Ectodermal cell (in vitro differentiated cells): ENCODE results near the gene AHRR.
"Not testable (repeated sequence)": the region's sequence is repeated elsewhere in the genome, so short reads cannot be mapped to it uniquely, and the experiment has no call there.

ENCODE experiments used
- H3K27ac ChIP-seq: 2 replicates; pipeline ENCODE4 v1.7.0; 2013; ENCODE audit warnings: mild to moderate bottlenecking, low read depth, low read length; ENCODE audit not compliant: insufficient read depth, poor library complexity, severe bottlenecking
- H3K27me3 ChIP-seq: 2 replicates; pipeline ENCODE4 v1.7.0; 2013; ENCODE audit warnings: mild to moderate bottlenecking, low read length; ENCODE audit not compliant: insufficient read depth, control insufficient read depth, poor library complexity, severe bottlenecking
- H3K36me3 ChIP-seq: one replicate; pipeline ENCODE4 v1.7.0; 2013; ENCODE audit warnings: low read length; ENCODE audit not compliant: control insufficient read depth, insufficient read depth
- H3K4me1 ChIP-seq: one replicate; pipeline ENCODE4 v1.7.0; 2013; ENCODE audit warnings: low read length; ENCODE audit not compliant: control insufficient read depth, insufficient read depth
- H3K4me3 ChIP-seq: 2 replicates; pipeline ENCODE4 v1.7.0; 2013; ENCODE audit warnings: low read depth, low read length, control low read depth; ENCODE audit not compliant: insufficient read depth
- H3K9me3 ChIP-seq: 2 replicates; pipeline ENCODE4 v1.7.0; 2013; ENCODE audit warnings: mild to moderate bottlenecking, low read length, moderate library complexity; ENCODE audit not compliant: control insufficient read depth
- WGBS, 2 experiments: methylation state at CpG; one replicate each; pipeline ENCODE4 v1.1.7; 2013; ENCODE audit warnings: missing lambda C conversion rate in 2 of 2; 5-methylcytosine and 5-hydroxymethylcytosine counted together

Gene AHRR

GRCh38 chr5:390623-391491 lies 69.3 kb downstream of the AHRR start:
- H3K27me3 ChIP-seq: no peaks in the 10 kb centered on the region
- WGBS, 2 experiments: 63 to 64% methylated on average over 13 to 17 of the region's 35 CpGs
- H3K4me3 ChIP-seq: no peak overlapping the region
- no peaks in the 10 kb centered on the region for H3K9me3 ChIP-seq
- no peak overlapping the region for H3K27ac ChIP-seq
- H3K4me1 ChIP-seq: peaks cover 4% of the 10 kb centered on the region
- no peaks in the 10 kb centered on the region for H3K36me3 ChIP-seq

GRCh38 chr5:392431-392988 lies 71.0 kb downstream of the AHRR start:
- Histone ChIP-seq H3K27me3 (no peaks in the 10 kb centered on the region), H3K36me3 (no peaks in the 10 kb centered on the region), H3K27ac (no peak overlapping the region), H3K9me3 (no peaks in the 10 kb centered on the region), H3K4me3 (no peak overlapping the region), H3K4me1 (peaks cover 4% of the 10 kb centered on the region)
- 89 to 91% methylated on average over 30 of the region's 30 CpGs for WGBS, 2 experiments

- no peak overlapping the region for H3K4me3 ChIP-seq
- H3K4me1 ChIP-seq: peaks cover 4% of the 10 kb centered on the region
- H3K9me3 ChIP-seq: no peaks in the 10 kb centered on the region
- no peaks in the 10 kb centered on the region for H3K36me3 ChIP-seq
- WGBS, 2 experiments: 76 to 79% methylated on average over 10 of the region's 10 CpGs
- no peaks in the 10 kb centered on the region for H3K27me3 ChIP-seq
- no peak overlapping the region for H3K27ac ChIP-seq
Measured at GRCh38 chr5:393846-394275, 72.3 kb downstream of the AHRR start.

DNA sequence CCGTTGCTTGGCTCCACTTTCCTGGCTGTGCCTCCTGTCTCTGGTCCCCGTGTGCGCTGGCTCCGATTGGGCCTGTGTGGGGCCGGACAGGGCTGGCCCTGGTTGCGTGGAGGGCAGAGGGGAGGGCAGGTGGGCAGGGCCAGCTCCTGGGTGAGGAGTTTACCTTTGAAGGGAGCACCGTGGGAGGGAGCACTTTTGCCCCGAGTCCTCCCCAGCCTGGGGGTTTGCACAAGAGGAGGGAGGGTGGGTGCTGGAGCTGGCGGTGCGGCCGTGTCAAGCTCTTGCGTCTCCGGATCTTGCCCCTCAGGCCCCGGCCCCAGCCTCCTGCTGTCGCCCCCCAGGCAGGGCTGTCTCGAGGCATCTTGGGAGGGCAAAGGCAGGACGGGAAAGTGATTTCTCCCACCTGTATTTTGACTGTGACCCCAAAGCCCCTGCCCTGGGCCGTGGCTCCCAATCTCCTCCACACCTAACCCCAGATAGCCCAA lies 73.2 kb downstream of the AHRR start:
- Histone ChIP-seq H3K4me3 (no peak overlapping the region), H3K9me3 (no peaks in the 10 kb centered on the region), H3K4me1 (peaks cover 4% of the 10 kb centered on the region), H3K27me3 (no peaks in the 10 kb centered on the region), H3K36me3 (no peaks in the 10 kb centered on the region), H3K27ac (no peak overlapping the region)
- 87 to 88% methylated on average over 18 of the region's 18 CpGs for WGBS, 2 experiments

DNA sequence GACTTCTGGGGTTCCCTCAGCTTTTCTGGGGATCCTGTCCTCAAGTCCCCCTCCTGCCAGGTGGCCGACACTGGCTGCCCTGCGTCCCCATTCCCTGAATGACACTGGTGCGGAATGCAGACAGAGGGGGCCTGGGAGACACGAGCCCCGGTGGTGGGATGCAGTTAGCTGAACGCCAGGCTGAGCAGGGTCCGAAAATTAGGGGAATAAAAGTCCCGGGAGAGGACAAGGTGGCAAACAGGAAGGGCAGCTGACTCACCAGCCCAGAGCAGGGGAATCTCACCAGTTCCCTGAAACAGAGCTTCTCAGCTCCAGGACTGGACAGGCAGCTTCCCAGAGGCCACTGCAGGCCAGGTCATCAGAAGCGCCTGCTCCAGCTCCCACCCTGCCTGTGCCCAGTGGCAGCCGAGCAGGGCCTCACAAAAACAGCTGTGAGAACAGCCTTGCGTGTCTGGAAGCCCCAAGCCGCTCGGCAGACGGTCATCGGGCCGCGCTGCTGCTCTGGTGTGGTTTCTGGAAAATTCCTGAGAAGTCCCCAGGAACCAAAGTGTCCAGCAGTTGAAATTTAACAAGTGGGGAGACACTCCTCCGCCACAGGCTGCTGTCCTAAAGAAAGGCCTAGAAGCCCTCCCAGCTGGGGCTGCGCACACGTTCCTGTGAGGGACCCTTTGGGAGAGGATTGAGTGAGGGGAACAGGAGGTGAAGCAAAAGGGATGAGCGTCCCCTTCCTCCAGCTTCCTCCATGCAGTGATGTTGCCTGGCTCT lies 73.8 kb downstream of the AHRR start:
- 90 to 92% methylated on average over 21 of the region's 21 CpGs for WGBS, 2 experiments
- H3K4me1 ChIP-seq: peaks cover 10% of the 10 kb centered on the region
- H3K27ac ChIP-seq: no peak overlapping the region
- H3K4me3 ChIP-seq: no peak overlapping the region
- H3K9me3 ChIP-seq: no peaks in the 10 kb centered on the region
- H3K27me3 ChIP-seq: peaks cover 3% of the 10 kb centered on the region
- no peaks in the 10 kb centered on the region for H3K36me3 ChIP-seq

GRCh38 chr5:395921-396530 lies 74.5 kb downstream of the AHRR start:
- Histone ChIP-seq H3K27ac (no peak overlapping the region), H3K4me1 (peaks cover 12% of the 10 kb centered on the region), H3K27me3 (peaks cover 9% of the 10 kb centered on the region), H3K4me3 (no peak overlapping the region), H3K36me3 (no peaks in the 10 kb centered on the region), H3K9me3 (no peaks in the 10 kb centered on the region)
- WGBS, 2 experiments: 91% methylated on average over 16 to 17 of the region's 17 CpGs

- no peak overlapping the region for H3K27ac ChIP-seq
- peaks cover 12% of the 10 kb centered on the region for H3K4me1 ChIP-seq
Measured at GRCh38 chr5:396531-396961, 75.0 kb downstream of the AHRR start.

GRCh38 chr5:398141-398474 lies 76.6 kb downstream of the AHRR start:
- not testable (repeated sequence) for H3K9me3 ChIP-seq, H3K36me3 ChIP-seq, H3K27me3 ChIP-seq, H3K27ac ChIP-seq, H3K4me3 ChIP-seq
- WGBS, 2 experiments: 83 to 86% methylated on average over 13 to 15 of the region's 15 CpGs
- H3K4me1 ChIP-seq: peaks cover 12% of the 10 kb centered on the region

More at GRCh38 chr5:396531-396961, 75.0 kb downstream of the AHRR start:
- Histone ChIP-seq H3K36me3 (no peaks in the 10 kb centered on the region), H3K9me3 (no peaks in the 10 kb centered on the region), H3K4me3 (no peak overlapping the region), H3K27me3 (peaks cover 9% of the 10 kb centered on the region)
- 87 to 90% methylated on average over 13 of the region's 13 CpGs for WGBS, 2 experiments

GRCh38 chr5:398475-399295 lies 77.2 kb downstream of the AHRR start:
- Histone ChIP-seq H3K27me3 (peaks cover 9% of the 10 kb centered on the region), H3K4me1 (peaks cover 8% of the 10 kb centered on the region), H3K36me3 (no peaks in the 10 kb centered on the region), H3K4me3 (no peak overlapping the region), H3K27ac (no peak overlapping the region), H3K9me3 (no peaks in the 10 kb centered on the region)
- 93% methylated on average over 35 of the region's 35 CpGs for WGBS, 2 experiments
